NCI-H226 (cell line): Measurements from ENCODE around the gene CDC42BPA.
"Not testable (repeated sequence)": the region's sequence is repeated elsewhere in the genome, so short reads cannot be mapped to it uniquely, and the experiment has no call there.

Experiments used
- DNase-seq: peaks from one replicate; pipeline ENCODE4 v3.0.0-alpha.2; 2015

Gene CDC42BPA

GRCh38 chr1:227125929-227126545 is 192.3 kb downstream of the CDC42BPA start:
- DNase-seq, result no peak

GRCh38 chr1:227124473-227124872 is 193.8 kb downstream of the CDC42BPA start:
- no peak for DNase-seq

- DNase-seq, result no peak
These were observed 197.5 kb downstream of the CDC42BPA start for GRCh38 chr1:227120826-227121225.

- no peak for DNase-seq
These were observed 205.8 kb downstream of the CDC42BPA start for GRCh38 chr1:227112538-227112937.

- DNase-seq, result no peak
These were observed 206.5 kb downstream of the CDC42BPA start for GRCh38 chr1:227111782-227112181.

GRCh38 chr1:227105291-227105690 is 213.0 kb downstream of the CDC42BPA start:
- not testable (repeated sequence) for DNase-seq

- no peak for DNase-seq
These were observed 216.2 kb downstream of the CDC42BPA start for GRCh38 chr1:227102056-227102455.

GRCh38 chr1:227094249-227094966 is 223.9 kb downstream of the CDC42BPA start:
- no peak for DNase-seq

GRCh38 chr1:227093309-227093708 is 225.0 kb downstream of the CDC42BPA start:
- no peak for DNase-seq

- DNase-seq, result no peak
These were observed 226.2 kb downstream of the CDC42BPA start for GRCh38 chr1:227092069-227092468.

GRCh38 chr1:227086636-227087035 is 231.7 kb downstream of the CDC42BPA start:
- no peak for DNase-seq

GRCh38 chr1:227082999-227083746 is 235.1 kb downstream of the CDC42BPA start:
- no peak for DNase-seq

- no peak for DNase-seq
These were observed 240.5 kb downstream of the CDC42BPA start for GRCh38 chr1:227077783-227078182.

GRCh38 chr1:227073786-227074185 is 244.5 kb downstream of the CDC42BPA start:
- no peak for DNase-seq

GRCh38 chr1:227072991-227073390 is 245.3 kb downstream of the CDC42BPA start:
- no peak for DNase-seq

- DNase-seq, result no peak
These were observed 246.3 kb downstream of the CDC42BPA start for GRCh38 chr1:227071895-227072587.

GRCh38 chr1:227070638-227071285 is 247.5 kb downstream of the CDC42BPA start:
- no peak for DNase-seq

- no peak for DNase-seq
These were observed 248.8 kb downstream of the CDC42BPA start for GRCh38 chr1:227069490-227069889.

- DNase-seq, result no peak
These were observed 249.4 kb downstream of the CDC42BPA start for GRCh38 chr1:227068883-227069282.

GRCh38 chr1:227066999-227067398 is 251.3 kb downstream of the CDC42BPA start:
- no peak for DNase-seq

GRCh38 chr1:227065311-227065710 is 253.0 kb downstream of the CDC42BPA start:
- no peak for DNase-seq

- no peak for DNase-seq
These were observed 256.0 kb downstream of the CDC42BPA start for GRCh38 chr1:227062306-227062705.

GRCh38 chr1:227059076-227059475 is 259.2 kb downstream of the CDC42BPA start:
- DNase-seq, result no peak
